ENCODE measurements around the gene SGCD.

The SGCD gene

GRCh38 chr5:156755421-156756087 lies 428.6 kb downstream of the SGCD start:
- in situ Hi-C loops (cut with MboI; ENCODE audit: low sequenced_read_pairs), result no loop called here

GRCh38 chr5:156758011-156758791 lies 431.2 kb downstream of the SGCD start:
- in situ Hi-C loops (cut with MboI; ENCODE audit: low sequenced_read_pairs), result no loop called here

- in situ Hi-C loops (cut with MboI; ENCODE audit: low sequenced_read_pairs), result no loop called here
Observed at GRCh38 chr5:156759156-156759555, 432.2 kb downstream of the SGCD start.

- in situ Hi-C loops (cut with MboI; ENCODE audit: low sequenced_read_pairs), result no loop called here
Observed at GRCh38 chr5:156762771-156763170, 435.8 kb downstream of the SGCD start.

- in situ Hi-C loops (cut with MboI; ENCODE audit: low sequenced_read_pairs), result no loop called here
Observed at GRCh38 chr5:156764176-156764971, 437.4 kb downstream of the SGCD start.

- in situ Hi-C loops (cut with MboI; ENCODE audit: low sequenced_read_pairs), result no loop called here
Observed at GRCh38 chr5:156774273-156774672, 447.3 kb downstream of the SGCD start.

GRCh38 chr5:156778139-156778706 lies 451.3 kb downstream of the SGCD start:
- in situ Hi-C loops (cut with MboI; ENCODE audit: low sequenced_read_pairs), result no loop called here

GRCh38 chr5:156778752-156779151 lies 451.8 kb downstream of the SGCD start:
- in situ Hi-C loops (cut with MboI; ENCODE audit: low sequenced_read_pairs), result no loop called here

- in situ Hi-C loops (cut with MboI; ENCODE audit: low sequenced_read_pairs), result no loop called here
Observed at GRCh38 chr5:156779436-156779835, 452.5 kb downstream of the SGCD start.

GRCh38 chr5:156783092-156783491 lies 456.1 kb downstream of the SGCD start:
- in situ Hi-C loops (cut with MboI; ENCODE audit: low sequenced_read_pairs), result no loop called here

- in situ Hi-C loops (cut with MboI; ENCODE audit: low sequenced_read_pairs), result no loop called here
Observed at GRCh38 chr5:156794687-156795086, 467.7 kb downstream of the SGCD start.

- in situ Hi-C loops (cut with MboI; ENCODE audit: low sequenced_read_pairs), result no loop called here
Observed at GRCh38 chr5:156798201-156798600, 471.2 kb downstream of the SGCD start.

GRCh38 chr5:156799171-156799570 lies 472.2 kb downstream of the SGCD start:
- in situ Hi-C loops (cut with MboI; ENCODE audit: low sequenced_read_pairs), result no loop called here

GRCh38 chr5:156800929-156801328 lies 474.0 kb downstream of the SGCD start:
- in situ Hi-C loops (cut with MboI; ENCODE audit: low sequenced_read_pairs), result no loop called here

GRCh38 chr5:156802501-156802900 lies 475.5 kb downstream of the SGCD start:
- in situ Hi-C loops (cut with MboI; ENCODE audit: low sequenced_read_pairs), result no loop called here

- in situ Hi-C loops (cut with MboI; ENCODE audit: low sequenced_read_pairs), result no loop called here
Observed at GRCh38 chr5:156803404-156803803, 476.4 kb downstream of the SGCD start.

GRCh38 chr5:156812959-156813358 lies 486.0 kb downstream of the SGCD start:
- in situ Hi-C loops (cut with MboI; ENCODE audit: low sequenced_read_pairs), result no loop called here

- in situ Hi-C loops (cut with MboI; ENCODE audit: low sequenced_read_pairs), result no loop called here
Observed at GRCh38 chr5:156815988-156816599, 489.1 kb downstream of the SGCD start.

All from HL-60/S4 treated with retinoic acid at 250 ng/mL for 4 days and 3 days (cell line).